ENCODE results near the gene LPAR1. TPM values are rescaled to one million over a fixed set of nuclear protein-coding genes. Genes with fewer than 3 reads are reported as not detected.

LPAR1 gene
- total and polyA plus RNA-seq, 2 of the 8 experiments (the other 6 are each of a cell fraction or from before 2014, with no cell fraction given), result 3.4 to 5.1 TPM

DNA sequence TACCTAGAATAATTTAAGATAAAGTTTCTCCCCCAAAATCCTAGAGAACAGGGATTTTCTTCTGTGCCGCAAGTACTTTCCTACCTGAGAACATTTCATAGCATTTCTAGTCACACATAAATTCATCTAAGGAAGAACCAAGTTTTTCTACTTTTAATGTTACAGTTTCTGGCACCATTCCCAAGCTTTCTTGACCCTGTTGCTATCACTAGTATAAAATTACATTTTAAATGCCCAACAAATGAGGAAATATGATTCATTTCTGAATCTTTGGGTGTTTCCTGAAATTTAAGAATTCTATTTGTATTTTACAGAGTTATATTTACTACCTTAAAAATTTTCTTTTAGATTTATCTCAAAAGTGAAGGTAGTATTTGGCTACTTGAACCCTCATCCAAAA lies 137.8 kb downstream of the LPAR1 start:
- H3K9me3 ChIP-seq (ENCODE audit: insufficient read depth in 2 of 2, low read depth in 1 of 2, low read length in 1 of 2), result peaks cover 0 to 4% of the 10 kb centered on the region in 2 experiments; a peak in 1 of 4 replicates
- ChIA-PET POLR2A (ENCODE audit: partially characterized antibody) (no interaction called here), CTCF (ENCODE audit: partially characterized antibody) (no interaction called here)
- no peak for DNase-seq (ENCODE audit: low read depth in 1 of 2, low spot score in 2 of 2)
- no peak overlapping the region for H3K18ac ChIP-seq (ENCODE audit: extremely low read depth, low read length)
- H2BK120ac ChIP-seq (replicated peaks; ENCODE audit: low read depth, low read length), result no peak overlapping the region
- FAIRE-seq, result no peak
- no peak overlapping the region for H3K23ac ChIP-seq (ENCODE audit: insufficient read length)
- H2BK15ac ChIP-seq (ENCODE audit: low read length), result no peak overlapping the region
- H3K4me2 ChIP-seq (ENCODE audit: insufficient read depth in 1 of 2, low read depth in 2 of 2, low read length in 2 of 2), result no peak overlapping the region
- no peak overlapping the region for H2BK5ac ChIP-seq (ENCODE audit: low read depth, low read length)
- no peaks in the 10 kb centered on the region for H3K79me2 ChIP-seq (ENCODE audit: control insufficient read depth in 1 of 2, insufficient read depth in 2 of 2, low read length in 2 of 2)
- TF ChIP-seq HDAC6 (IDR thresholded peaks at IDR 0.05; ENCODE audit: low read depth, low read length) (no peak), TEAD4 (IDR thresholded peaks at IDR 0.05; ENCODE audit: low read depth, low read length) (no peak), SIX5 (IDR thresholded peaks at IDR 0.05; ENCODE audit: low read depth, low read length) (no peak), GTF2F1 (IDR thresholded peaks at IDR 0.05; ENCODE audit: borderline replicate concordance, low read depth, low read length) (no peak), SP4 (IDR thresholded peaks at IDR 0.05; ENCODE audit: low read length) (no peak), CBX8 (IDR thresholded peaks at IDR 0.05; ENCODE audit: borderline replicate concordance, low read depth, low read length) (no peak), TCF12 (IDR thresholded peaks at IDR 0.05; ENCODE audit: low read depth, low read length) (no peak), TBP (IDR thresholded peaks at IDR 0.05; ENCODE audit: low read depth, low read length) (no peak)
- TF ChIP-seq, protein P1, sequence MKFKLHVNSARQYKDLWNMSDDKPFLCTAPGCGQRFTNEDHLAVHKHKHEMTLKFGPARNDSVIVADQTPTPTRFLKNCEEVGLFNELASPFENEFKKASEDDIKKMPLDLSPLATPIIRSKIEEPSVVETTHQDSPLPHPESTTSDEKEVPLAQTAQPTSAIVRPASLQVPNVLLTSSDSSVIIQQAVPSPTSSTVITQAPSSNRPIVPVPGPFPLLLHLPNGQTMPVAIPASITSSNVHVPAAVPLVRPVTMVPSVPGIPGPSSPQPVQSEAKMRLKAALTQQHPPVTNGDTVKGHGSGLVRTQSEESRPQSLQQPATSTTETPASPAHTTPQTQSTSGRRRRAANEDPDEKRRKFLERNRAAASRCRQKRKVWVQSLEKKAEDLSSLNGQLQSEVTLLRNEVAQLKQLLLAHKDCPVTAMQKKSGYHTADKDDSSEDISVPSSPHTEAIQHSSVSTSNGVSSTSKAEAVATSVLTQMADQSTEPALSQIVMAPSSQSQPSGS (IDR thresholded peaks at IDR 0.05; ENCODE audit: low read length), result no peak
- H3K56ac ChIP-seq (replicated peaks; ENCODE audit: insufficient read length, low read depth, low read length), result no peak overlapping the region
- H3K36me3 ChIP-seq (ENCODE audit: control insufficient read depth in 2 of 4, insufficient read depth in 4 of 4, low read length in 3 of 4), result no peaks in the 10 kb centered on the region
- no peaks in the 10 kb centered on the region for H3K27me3 ChIP-seq (replicated peaks in 1 of 4; ENCODE audit: control insufficient read depth in 3 of 4, extremely low read depth in 1 of 4, insufficient read depth in 3 of 4, low read length in 3 of 4)
- WGBS, 2 experiments (ENCODE audit: extremely low coverage in 1 of 2, insufficient coverage in 1 of 2, insufficient read length in 1 of 2, insufficient replicate concordance in 2 of 2, low coverage in 1 of 2, low lambda C conversion rate in 2 of 2, missing lambda C conversion rate in 1 of 2), result 94% methylated on average over 1 of the region's 1 CpG; no CpG with 5 or more reads in 1 of the 2 experiments
- no peak overlapping the region for H4K91ac ChIP-seq (replicated peaks; ENCODE audit: insufficient read length, low read length)
- H2BK20ac ChIP-seq (ENCODE audit: low read length), result no peak overlapping the region
- no peaks in the 10 kb centered on the region for H3K23me2 ChIP-seq (ENCODE audit: low read depth, low read length)
- no peak overlapping the region for H4K5ac ChIP-seq (ENCODE audit: insufficient read length, low read depth, low read length)
- H3K14ac ChIP-seq (ENCODE audit: insufficient read length), result no peak overlapping the region
- no peak overlapping the region for H4K8ac ChIP-seq (ENCODE audit: extremely low read depth, insufficient read depth, low read length)
- no peak overlapping the region for H2AFZ ChIP-seq (ENCODE audit: low read length)
- H3K4me3 ChIP-seq (ENCODE audit: extremely low read depth in 1 of 4, insufficient read depth in 2 of 4, low read depth in 3 of 4, low read length in 4 of 4), result no peak overlapping the region
- H3K9ac ChIP-seq (replicated peaks in 1 of 4; ENCODE audit: extremely low read depth in 1 of 4, low read depth in 3 of 4, low read length in 3 of 4), result no peak overlapping the region
- no peaks in the 10 kb centered on the region for H3K79me1 ChIP-seq (ENCODE audit: low read depth, low read length)
- H2AK5ac ChIP-seq (ENCODE audit: low read depth, low read length), result no peak overlapping the region
- no peaks in the 10 kb centered on the region for H4K20me1 ChIP-seq (replicated peaks in 1 of 2; ENCODE audit: control insufficient read depth in 1 of 2, insufficient read depth in 2 of 2, low read length in 2 of 2)
- H3K27ac ChIP-seq (ENCODE audit: low read depth, low read length), result no peak overlapping the region
- H3K4ac ChIP-seq (replicated peaks; ENCODE audit: insufficient read length, low read depth, low read length), result no peak overlapping the region
- H2BK12ac ChIP-seq (ENCODE audit: low read depth, low read length), result no peak overlapping the region
- no peaks in the 10 kb centered on the region for H3K4me1 ChIP-seq (replicated peaks in 1 of 4; ENCODE audit: control insufficient read depth in 3 of 4, insufficient read depth in 4 of 4, low read length in 3 of 4)
